ENCODE data around the gene FPR2. TPM values are rescaled to one million over a fixed set of nuclear protein-coding genes. Genes with fewer than 3 reads are reported as not detected.

Gene FPR2
- total and polyA plus RNA-seq, 4 donors = 0.79 to 234 (median 28.8) TPM

DNA sequence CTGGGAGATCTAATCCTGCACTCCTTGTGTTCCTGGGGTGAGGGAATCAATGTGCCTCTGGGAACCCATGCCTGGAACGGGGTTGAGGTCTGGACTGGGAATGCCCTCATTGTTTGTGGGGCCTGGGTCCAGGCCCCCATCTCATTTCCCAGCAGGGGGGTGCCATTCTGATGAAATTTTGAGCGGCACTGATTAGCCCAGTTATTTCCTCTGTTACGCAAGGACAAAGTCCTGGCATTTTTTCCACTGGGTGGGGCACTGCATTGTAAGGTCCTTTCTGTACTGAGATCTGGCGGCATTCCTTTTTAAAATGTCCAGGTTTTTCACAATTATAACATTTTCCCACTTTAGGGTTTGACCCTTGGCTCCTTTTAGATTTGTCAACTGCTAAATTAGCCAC, 48.8 kb downstream of the FPR2 start:
- Histone ChIP-seq H3K4me3 (no peak overlapping the region), H3K4me1 (ENCODE audit: control insufficient read depth in 5 of 5, insufficient read depth in 5 of 5, low read length in 5 of 5) (peaks cover 2 to 14% (median 4%) of the 10 kb centered on the region in 5 donors), H3K27me3 (ENCODE audit: control insufficient read depth in 3 of 3, insufficient read depth in 3 of 3, low read length in 2 of 3) (no peaks in the 10 kb centered on the region), H3K9ac (ENCODE audit: insufficient read depth in 1 of 2, low read length in 2 of 2) (no peak overlapping the region), H3K9me3 (ENCODE audit: control insufficient read depth in 4 of 4, insufficient read depth in 3 of 4, low read length in 3 of 4) (peaks cover 0 to 20% (median 0%) of the 10 kb centered on the region in 4 donors), H3K36me3 (ENCODE audit: control insufficient read depth in 4 of 4, insufficient read depth in 4 of 4, low read length in 4 of 4) (no peaks in the 10 kb centered on the region), H3K27ac (ENCODE audit: low read depth in 1 of 2, low read length in 1 of 2) (peak overlapping the region in 1 of 2 donors; percentile 46)
- no peak for ATAC-seq (ENCODE audit: insufficient read depth, low FRiP score)
- no peak for DNase-seq
- TF ChIP-seq, protein P1, sequence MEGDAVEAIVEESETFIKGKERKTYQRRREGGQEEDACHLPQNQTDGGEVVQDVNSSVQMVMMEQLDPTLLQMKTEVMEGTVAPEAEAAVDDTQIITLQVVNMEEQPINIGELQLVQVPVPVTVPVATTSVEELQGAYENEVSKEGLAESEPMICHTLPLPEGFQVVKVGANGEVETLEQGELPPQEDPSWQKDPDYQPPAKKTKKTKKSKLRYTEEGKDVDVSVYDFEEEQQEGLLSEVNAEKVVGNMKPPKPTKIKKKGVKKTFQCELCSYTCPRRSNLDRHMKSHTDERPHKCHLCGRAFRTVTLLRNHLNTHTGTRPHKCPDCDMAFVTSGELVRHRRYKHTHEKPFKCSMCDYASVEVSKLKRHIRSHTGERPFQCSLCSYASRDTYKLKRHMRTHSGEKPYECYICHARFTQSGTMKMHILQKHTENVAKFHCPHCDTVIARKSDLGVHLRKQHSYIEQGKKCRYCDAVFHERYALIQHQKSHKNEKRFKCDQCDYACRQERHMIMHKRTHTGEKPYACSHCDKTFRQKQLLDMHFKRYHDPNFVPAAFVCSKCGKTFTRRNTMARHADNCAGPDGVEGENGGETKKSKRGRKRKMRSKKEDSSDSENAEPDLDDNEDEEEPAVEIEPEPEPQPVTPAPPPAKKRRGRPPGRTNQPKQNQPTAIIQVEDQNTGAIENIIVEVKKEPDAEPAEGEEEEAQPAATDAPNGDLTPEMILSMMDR (IDR thresholded peaks at IDR 0.05; ENCODE audit: control extremely low read depth, extremely low read depth) = no peak
- 47 to 59% methylated on average over 4 of the region's 4 CpGs for WGBS, 2 donors

DNA sequence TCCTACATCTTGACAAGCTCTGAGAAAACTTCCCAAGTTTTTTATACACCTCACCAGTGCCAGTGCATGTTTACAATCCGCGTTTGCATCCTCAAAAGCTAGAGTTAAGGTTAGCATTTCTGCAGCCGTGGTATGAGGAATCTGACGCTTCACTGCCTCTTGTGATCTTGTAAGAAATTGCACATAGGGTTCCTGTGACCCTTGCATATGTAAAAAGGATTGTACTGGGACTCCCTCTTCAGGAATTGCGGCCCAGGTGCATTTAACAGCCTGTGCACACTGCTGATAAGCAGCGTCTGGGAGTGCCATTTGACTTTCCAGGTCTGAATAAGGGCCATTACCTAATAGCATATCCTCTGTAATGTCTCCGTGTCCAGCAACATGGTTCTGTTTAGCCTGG, 49.2 kb downstream of the FPR2 start:
- ATAC-seq (ENCODE audit: insufficient read depth, low FRiP score) = no peak
- 72 to 76% methylated on average over 7 of the region's 7 CpGs for WGBS, 2 donors
- TF ChIP-seq, protein P1 (IDR thresholded peaks at IDR 0.05; ENCODE audit: control extremely low read depth, extremely low read depth) = no peak
- Histone ChIP-seq H3K9ac (ENCODE audit: insufficient read depth in 1 of 2, low read length in 2 of 2) (no peak overlapping the region), H3K27me3 (ENCODE audit: control insufficient read depth in 3 of 3, insufficient read depth in 3 of 3, low read length in 2 of 3) (no peaks in the 10 kb centered on the region), H3K27ac (ENCODE audit: low read depth in 1 of 2, low read length in 1 of 2) (peak overlapping the region in 1 of 2 donors; percentile 46), H3K9me3 (ENCODE audit: control insufficient read depth in 4 of 4, insufficient read depth in 3 of 4, low read length in 3 of 4) (peaks cover 0 to 23% (median 0%) of the 10 kb centered on the region in 4 donors), H3K4me1 (ENCODE audit: control insufficient read depth in 5 of 5, insufficient read depth in 5 of 5, low read length in 5 of 5) (peaks cover 0 to 14% (median 4%) of the 10 kb centered on the region in 5 donors), H3K4me3 (no peak overlapping the region), H3K36me3 (ENCODE audit: control insufficient read depth in 4 of 4, insufficient read depth in 4 of 4, low read length in 4 of 4) (no peaks in the 10 kb centered on the region)
- DNase-seq = no peak

DNA sequence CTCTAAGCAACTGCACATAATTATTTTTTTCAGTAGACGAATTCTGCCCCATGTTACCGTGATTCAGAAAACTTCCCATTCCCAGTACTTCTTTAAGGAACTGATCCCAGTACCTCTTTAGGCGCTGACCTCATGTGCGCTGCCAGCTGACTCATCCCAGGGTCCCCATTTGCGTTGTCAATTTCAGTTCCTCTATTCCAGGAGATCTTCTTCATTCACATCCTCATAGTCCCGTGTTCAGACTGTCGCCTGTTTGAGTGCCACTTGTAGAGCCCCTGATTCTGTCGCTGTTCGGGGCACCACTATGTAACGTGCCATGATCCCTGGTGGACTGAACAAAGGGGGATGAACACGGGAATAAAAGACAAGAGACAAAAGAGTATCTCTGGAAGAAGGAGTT, 50.4 kb downstream of the FPR2 start:
- DNase-seq = no peak
- Histone ChIP-seq H3K27ac (ENCODE audit: low read depth in 1 of 2, low read length in 1 of 2) (peak overlapping the region in 1 of 2 donors; percentile 2), H3K27me3 (ENCODE audit: control insufficient read depth in 3 of 3, insufficient read depth in 3 of 3, low read length in 2 of 3) (no peaks in the 10 kb centered on the region), H3K9ac (ENCODE audit: insufficient read depth in 1 of 2, low read length in 2 of 2) (no peak overlapping the region), H3K4me3 (no peak overlapping the region), H3K36me3 (ENCODE audit: control insufficient read depth in 4 of 4, insufficient read depth in 4 of 4, low read length in 4 of 4) (no peaks in the 10 kb centered on the region), H3K9me3 (ENCODE audit: control insufficient read depth in 4 of 4, insufficient read depth in 3 of 4, low read length in 3 of 4) (peaks cover 0 to 24% (median 0%) of the 10 kb centered on the region in 4 donors), H3K4me1 (ENCODE audit: control insufficient read depth in 5 of 5, insufficient read depth in 5 of 5, low read length in 5 of 5) (peaks cover 0 to 14% (median 3%) of the 10 kb centered on the region in 5 donors)
- TF ChIP-seq, protein P1 (IDR thresholded peaks at IDR 0.05; ENCODE audit: control extremely low read depth, extremely low read depth) = no peak
- ATAC-seq (ENCODE audit: insufficient read depth, low FRiP score) = no peak
- WGBS, 2 donors = 75 to 83% methylated on average over 11 of the region's 11 CpGs

DNA sequence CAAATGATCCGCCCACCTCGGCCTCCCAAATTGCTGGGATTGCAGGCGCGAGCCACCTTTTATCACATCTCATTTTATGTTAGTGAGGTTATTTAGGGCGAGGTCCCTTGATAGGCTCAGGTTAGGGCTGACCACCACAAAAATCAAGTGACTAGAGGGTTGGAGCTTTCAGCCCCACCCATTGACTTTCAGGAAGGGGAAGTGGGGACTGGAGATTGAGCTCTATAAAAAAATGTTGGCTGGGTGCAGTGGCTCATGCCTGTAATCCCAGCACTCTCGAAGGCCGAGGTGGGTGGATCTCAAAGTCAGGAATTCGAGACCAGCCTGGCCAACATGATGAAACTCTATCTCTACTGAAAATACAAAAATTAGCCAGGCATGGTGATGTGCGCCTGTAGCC, 54.1 kb downstream of the FPR2 start:
- Histone ChIP-seq H3K4me3 (no peak overlapping the region), H3K9me3 (ENCODE audit: control insufficient read depth in 4 of 4, insufficient read depth in 3 of 4, low read length in 3 of 4) (peaks cover 0 to 23% (median 0%) of the 10 kb centered on the region in 4 donors), H3K36me3 (ENCODE audit: control insufficient read depth in 4 of 4, insufficient read depth in 4 of 4, low read length in 4 of 4) (no peaks in the 10 kb centered on the region), H3K27ac (ENCODE audit: low read depth in 1 of 2, low read length in 1 of 2) (no peak overlapping the region), H3K9ac (ENCODE audit: insufficient read depth in 1 of 2, low read length in 2 of 2) (no peak overlapping the region), H3K4me1 (ENCODE audit: control insufficient read depth in 5 of 5, insufficient read depth in 5 of 5, low read length in 5 of 5) (peaks cover 0 to 1% (median 0%) of the 10 kb centered on the region in 5 donors), H3K27me3 (ENCODE audit: control insufficient read depth in 3 of 3, insufficient read depth in 3 of 3, low read length in 2 of 3) (no peaks in the 10 kb centered on the region)
- ATAC-seq (ENCODE audit: insufficient read depth, low FRiP score) (no peak), DNase-seq (no peak)
- WGBS, 2 donors = 90% methylated on average over 9 of the region's 9 CpGs
- TF ChIP-seq, protein P1 (IDR thresholded peaks at IDR 0.05; ENCODE audit: control extremely low read depth, extremely low read depth) = no peak
